ENCODE data around the gene ARMC9.
"Not testable (repeated sequence)": the region's sequence is repeated elsewhere in the genome, so short reads cannot be mapped to it uniquely, and the experiment has no call there.

ARMC9 gene

GRCh38 chr2:231290321-231291015, 92.0 kb downstream of the ARMC9 start:
- DNase-seq, result no peak

GRCh38 chr2:231292472-231293134, 94.2 kb downstream of the ARMC9 start:
- DNase-seq, result no peak

- DNase-seq, result no peak
Observed at GRCh38 chr2:231293163-231293562, 94.7 kb downstream of the ARMC9 start.

GRCh38 chr2:231294116-231294515, 95.7 kb downstream of the ARMC9 start:
- DNase-seq, result no peak

- no peak for DNase-seq
Observed at GRCh38 chr2:231294571-231295362, 96.3 kb downstream of the ARMC9 start.

GRCh38 chr2:231295363-231295655, 96.9 kb downstream of the ARMC9 start:
- no peak for DNase-seq

- DNase-seq, result no peak
Observed at GRCh38 chr2:231296401-231296974, 98.1 kb downstream of the ARMC9 start.

GRCh38 chr2:231297108-231297908, 98.9 kb downstream of the ARMC9 start:
- no peak for DNase-seq

- DNase-seq, result no peak
Observed at GRCh38 chr2:231298091-231298490, 99.7 kb downstream of the ARMC9 start.

- no peak for DNase-seq
Observed at GRCh38 chr2:231299267-231299666, 100.8 kb downstream of the ARMC9 start.

GRCh38 chr2:231300020-231300721, 101.7 kb downstream of the ARMC9 start:
- DNase-seq, result no peak

- no peak for DNase-seq
Observed at GRCh38 chr2:231300722-231301076, 102.3 kb downstream of the ARMC9 start.

GRCh38 chr2:231304259-231304658, 105.8 kb downstream of the ARMC9 start:
- DNase-seq, result not testable (repeated sequence)

- DNase-seq, result no peak
Observed at GRCh38 chr2:231305221-231305620, 106.8 kb downstream of the ARMC9 start.

GRCh38 chr2:231306791-231307393, 108.5 kb downstream of the ARMC9 start:
- no peak for DNase-seq

- no peak for DNase-seq
Observed at GRCh38 chr2:231308219-231308618, 109.8 kb downstream of the ARMC9 start.

GRCh38 chr2:231308631-231309428, 110.4 kb downstream of the ARMC9 start:
- no peak for DNase-seq

- no peak for DNase-seq
Observed at GRCh38 chr2:231312066-231312465, 113.6 kb downstream of the ARMC9 start.

- no peak for DNase-seq
Observed at GRCh38 chr2:231315896-231316295, 117.5 kb downstream of the ARMC9 start.

GRCh38 chr2:231317579-231317978, 119.1 kb downstream of the ARMC9 start:
- DNase-seq, result no peak

GRCh38 chr2:231318436-231318835, 120.0 kb downstream of the ARMC9 start:
- no peak for DNase-seq
